Prostate gland (tissue), 2 donors: ENCODE data around the gene TP53BP2. TPM values are rescaled to one million over a fixed set of nuclear protein-coding genes. Genes with fewer than 3 reads are reported as not detected.

Experiments used
- DNase-seq: peaks from one replicate; pipeline ENCODE4 v3.0.0-alpha.2; 2019; ENCODE audit warnings: low spot score
- H3K27ac ChIP-seq, 2 donors: fragments of 200-600 bp; sonication (generic); 2 replicates each; pipeline ENCODE4 v1.5.1; 2017 to 2019
- H3K27me3 ChIP-seq: fragments of 200-600 bp; sonication (generic); replicated peaks from 2 replicates; pipeline ENCODE4 v1.5.1; 2019; ENCODE audit not compliant: insufficient read depth
- H3K36me3 ChIP-seq, 2 donors: fragments of 200-600 bp; sonication (generic); 1 replicate in 1 of 2; 2 replicates in 1 of 2; pipeline versions ENCODE4 v1.5.1 to v1.8.1; 2017 to 2019
- H3K4me1 ChIP-seq: fragments of 200-600 bp; sonication (generic); replicated peaks from 2 replicates; pipeline ENCODE4 v1.5.1; 2019
- H3K4me3 ChIP-seq, 2 donors: fragments of 200-600 bp; sonication (generic); 2 replicates each; pipeline ENCODE4 v1.5.1; 2017 to 2019
- H3K9me3 ChIP-seq: fragments of 200-600 bp; sonication (generic); 2 replicates; pipeline ENCODE4 v1.5.1; 2017
- POLR2A ChIP-seq: fragments of 450-650 bp; IDR thresholded peaks from one replicate; pipeline ENCODE4 v1.6.1; 2016; ENCODE audit warnings: antibody characterized with exemption, mild to moderate bottlenecking
- POLR2AphosphoS5 ChIP-seq: sonication (generic); formaldehyde crosslinking; IDR thresholded peaks from one replicate; pipeline ENCODE4 v1.6.1; 2017; ENCODE audit warnings: antibody characterized with exemption
- WGBS: methylation state at CpG from one replicate; pipeline ENCODE4 v1.1.5; 2018; 5-methylcytosine and 5-hydroxymethylcytosine counted together
- intact Hi-C: fragments of 100-400 bp; cut with DNase I; formaldehyde crosslinking; loops from one replicate; pipeline ENCODE4 v1.14.2; 2022
- total RNA-seq, 2 donors: library from RNA; depleted of rRNA; stranded (reverse); fragments of >200 nt; gene quantifications; one replicate each; pipeline ENCODE4 v1.1.0, GENCODE V29; 2016
- TF ChIP-seq, protein P1 (sequence below), 4 experiments: fragments of 200-600 bp in 2 of 4; fragments of 450-650 bp in 2 of 4; sonication (generic) in 2 of 4; IDR thresholded peaks; 1 replicate in 3 of 4; 2 replicates in 1 of 4; pipeline ENCODE4 v1.5.1; 2016 to 2019; ENCODE audit warnings: antibody characterized with exemption in 4 of 4, mild to moderate bottlenecking in 2 of 4, moderate library complexity in 2 of 4

The TP53BP2 gene
- total RNA-seq, 2 donors from 2014 or later = 28.0 to 103 TPM

DNA sequence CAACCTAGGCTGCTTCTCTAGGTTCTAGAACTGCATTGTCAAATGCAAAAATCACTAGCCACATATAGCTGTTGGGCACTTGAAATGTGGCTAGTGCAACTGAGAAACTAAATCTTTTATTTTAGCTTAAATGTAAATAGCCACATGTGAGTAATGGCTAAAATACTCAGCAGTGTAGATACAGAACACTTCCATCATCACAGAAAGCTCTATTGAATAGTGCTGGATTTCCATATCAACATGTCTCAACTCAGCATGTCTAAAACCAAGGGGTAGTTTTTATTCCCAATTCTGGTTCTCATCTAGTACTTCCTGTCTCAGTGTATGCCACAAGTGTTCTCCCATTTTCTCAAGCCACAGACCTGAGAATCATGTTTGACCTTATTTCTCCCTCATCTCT, 7.5 kb upstream of the TP53BP2 start:
- Histone ChIP-seq H3K36me3 (no peaks in the 10 kb centered on the region), H3K4me1 (no peaks in the 10 kb centered on the region), H3K27ac (no peak overlapping the region), H3K9me3 (no peaks in the 10 kb centered on the region), H3K27me3 (no peaks in the 10 kb centered on the region), H3K4me3 (no peak overlapping the region)
- intact Hi-C loops = no loop called here
- no peak for DNase-seq
- no peak for TF ChIP-seq POLR2A
- no peak for TF ChIP-seq POLR2AphosphoS5
- TF ChIP-seq, protein P1, sequence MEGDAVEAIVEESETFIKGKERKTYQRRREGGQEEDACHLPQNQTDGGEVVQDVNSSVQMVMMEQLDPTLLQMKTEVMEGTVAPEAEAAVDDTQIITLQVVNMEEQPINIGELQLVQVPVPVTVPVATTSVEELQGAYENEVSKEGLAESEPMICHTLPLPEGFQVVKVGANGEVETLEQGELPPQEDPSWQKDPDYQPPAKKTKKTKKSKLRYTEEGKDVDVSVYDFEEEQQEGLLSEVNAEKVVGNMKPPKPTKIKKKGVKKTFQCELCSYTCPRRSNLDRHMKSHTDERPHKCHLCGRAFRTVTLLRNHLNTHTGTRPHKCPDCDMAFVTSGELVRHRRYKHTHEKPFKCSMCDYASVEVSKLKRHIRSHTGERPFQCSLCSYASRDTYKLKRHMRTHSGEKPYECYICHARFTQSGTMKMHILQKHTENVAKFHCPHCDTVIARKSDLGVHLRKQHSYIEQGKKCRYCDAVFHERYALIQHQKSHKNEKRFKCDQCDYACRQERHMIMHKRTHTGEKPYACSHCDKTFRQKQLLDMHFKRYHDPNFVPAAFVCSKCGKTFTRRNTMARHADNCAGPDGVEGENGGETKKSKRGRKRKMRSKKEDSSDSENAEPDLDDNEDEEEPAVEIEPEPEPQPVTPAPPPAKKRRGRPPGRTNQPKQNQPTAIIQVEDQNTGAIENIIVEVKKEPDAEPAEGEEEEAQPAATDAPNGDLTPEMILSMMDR (IDR thresholded peaks at IDR 0.05) = no peak

DNA sequence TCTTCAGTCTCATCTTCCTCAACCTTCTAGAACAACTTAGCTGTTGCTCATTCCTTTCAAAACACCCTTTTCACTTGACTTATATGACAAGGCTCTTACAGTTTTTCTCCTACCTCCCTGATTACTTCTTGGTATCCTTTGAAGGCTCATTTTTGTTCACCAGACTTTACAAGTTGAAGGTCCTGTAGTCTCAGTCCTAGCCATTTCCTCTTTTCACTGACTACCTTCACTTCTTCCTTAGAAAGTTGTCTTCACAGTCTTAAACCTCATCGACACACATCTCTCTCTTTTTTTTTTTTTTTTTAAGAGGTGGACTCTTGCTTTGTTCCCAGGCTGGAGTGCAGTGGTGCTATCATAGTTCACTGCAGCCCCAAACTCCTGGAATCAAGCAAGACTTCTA, 6.6 kb upstream of the TP53BP2 start:
- Histone ChIP-seq H3K4me1 (no peaks in the 10 kb centered on the region), H3K27ac (no peak overlapping the region), H3K27me3 (no peaks in the 10 kb centered on the region), H3K9me3 (no peaks in the 10 kb centered on the region), H3K36me3 (no peaks in the 10 kb centered on the region), H3K4me3 (no peak overlapping the region)
- DNase-seq = no peak
- WGBS = 74% methylated on average over 1 of the region's 1 CpG
- no peak for TF ChIP-seq POLR2A
- TF ChIP-seq POLR2AphosphoS5 = no peak
- TF ChIP-seq, protein P1 (IDR thresholded peaks at IDR 0.05) = no peak
- intact Hi-C loops = no loop called here

DNA sequence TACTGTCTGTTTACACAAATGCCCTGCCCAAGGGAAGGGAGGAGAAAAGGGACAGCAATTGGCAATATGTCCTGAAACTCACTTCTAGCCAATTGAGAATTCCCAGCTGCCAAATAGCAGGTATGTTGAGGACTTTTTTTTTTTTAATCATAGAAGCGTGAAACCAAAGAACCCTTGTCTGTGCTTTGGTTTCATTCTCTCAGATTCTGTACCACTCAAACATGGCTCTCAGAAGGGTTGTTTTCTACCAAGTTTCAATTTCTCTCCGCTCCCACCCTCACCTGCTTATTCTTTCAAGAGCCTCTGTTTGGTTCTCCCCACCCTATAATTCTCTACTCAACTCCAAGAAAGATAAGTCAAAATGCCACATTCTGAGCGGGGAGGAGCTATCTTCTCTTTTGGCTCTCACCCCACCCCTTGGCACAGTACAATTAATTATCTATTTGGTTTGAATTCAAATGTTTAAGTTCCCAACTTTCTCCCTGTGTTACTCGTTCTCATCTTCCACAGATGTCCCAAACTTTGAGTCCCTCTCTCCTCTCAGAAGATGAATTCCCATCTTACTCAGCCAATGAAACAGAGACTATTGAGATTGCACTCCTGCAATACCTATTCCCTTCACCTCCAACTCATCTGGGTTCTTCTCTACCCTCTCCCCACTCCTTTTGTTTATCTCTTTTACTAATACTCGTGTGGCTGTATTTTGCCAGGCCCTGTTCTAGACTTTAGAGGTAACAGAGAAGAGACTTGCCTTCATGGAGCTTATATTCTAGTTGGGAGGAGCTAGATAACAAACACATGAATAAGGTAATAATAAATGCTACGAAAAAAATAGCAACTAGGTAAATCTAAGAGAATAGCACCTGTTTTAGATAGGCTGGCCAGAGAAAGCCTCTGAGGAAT, 3.9 kb upstream of the TP53BP2 start:
- peak overlapping the region in 1 of 2 donors; percentile 34 for H3K27ac ChIP-seq
- TF ChIP-seq POLR2AphosphoS5 = peak; percentile 31
- no peak for TF ChIP-seq POLR2A
- no peaks in the 10 kb centered on the region for H3K36me3 ChIP-seq
- no peak overlapping the region for H3K4me3 ChIP-seq
- no peaks in the 10 kb centered on the region for H3K4me1 ChIP-seq
- intact Hi-C loops = loop anchor here (10.0 kb wide), 1 partner anchor 75 kb away; no protein-coding TSS in a partner anchor
- no peaks in the 10 kb centered on the region for H3K9me3 ChIP-seq
- WGBS = 78% methylated on average over 6 of the region's 6 CpGs
- DNase-seq = no peak
- no peaks in the 10 kb centered on the region for H3K27me3 ChIP-seq

DNA sequence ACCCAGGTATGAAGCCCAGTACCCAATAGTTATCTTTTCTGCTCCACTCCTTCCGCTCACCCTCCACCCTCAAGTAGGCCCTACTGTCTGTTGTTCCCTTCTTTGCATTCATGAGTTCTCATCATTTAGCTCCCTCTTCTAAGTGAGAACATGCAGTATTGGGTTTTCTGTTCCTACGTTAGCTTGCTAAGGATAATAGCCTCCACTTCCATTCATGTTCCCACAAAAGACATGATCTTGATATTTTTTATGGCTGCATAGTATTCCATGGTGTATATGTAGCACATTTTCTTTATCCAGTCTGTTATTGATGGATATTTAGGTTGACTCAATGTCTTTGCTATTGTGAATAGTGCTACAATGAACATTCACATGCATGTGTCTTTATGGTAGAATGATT, 2.8 kb upstream of the TP53BP2 start:
- intact Hi-C loops = loop anchor here (10.0 kb wide), 1 partner anchor 74 kb away; no protein-coding TSS in a partner anchor
- H3K27ac ChIP-seq = no peak overlapping the region

DNA sequence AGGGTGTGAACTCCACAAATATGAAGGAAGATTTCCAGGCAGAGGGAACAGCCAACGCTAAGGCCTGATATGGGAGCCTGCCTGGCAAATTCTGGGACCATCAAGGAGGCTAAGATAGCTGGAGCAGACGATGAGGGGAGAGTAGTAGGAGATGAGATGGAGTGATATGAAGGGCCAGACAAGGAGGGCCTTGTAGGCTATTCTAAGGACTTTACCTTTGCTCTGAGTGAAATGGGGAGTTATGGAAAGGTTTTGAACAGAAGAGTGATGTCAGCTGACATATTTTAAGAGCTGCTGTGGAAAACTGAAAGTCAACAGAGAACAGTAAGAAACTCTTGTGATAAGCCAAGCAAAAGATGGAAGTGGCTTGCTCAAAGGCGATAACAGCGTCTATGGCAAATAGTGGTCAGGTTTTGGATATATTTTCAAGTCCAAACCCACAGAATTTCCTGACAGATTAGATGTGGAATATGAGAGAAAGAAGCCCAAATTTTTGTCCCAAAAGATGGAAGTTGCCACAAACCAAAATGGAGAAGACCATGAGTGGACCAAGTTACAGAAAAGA, 2.1 kb upstream of the TP53BP2 start:
- no peaks in the 10 kb centered on the region for H3K4me1 ChIP-seq
- no peak overlapping the region for H3K4me3 ChIP-seq
- intact Hi-C loops = loop anchor here (10.0 kb wide), 1 partner anchor 73 kb away; no protein-coding TSS in a partner anchor
- no peak for TF ChIP-seq POLR2A
- no peak for TF ChIP-seq POLR2AphosphoS5
- TF ChIP-seq, protein P1 (IDR thresholded peaks at IDR 0.05) = no peak
- H3K9me3 ChIP-seq = no peaks in the 10 kb centered on the region
- H3K27ac ChIP-seq = no peak overlapping the region
- WGBS = 95% methylated on average over 4 of the region's 4 CpGs
- no peaks in the 10 kb centered on the region for H3K27me3 ChIP-seq
- no peak for DNase-seq
- no peaks in the 10 kb centered on the region for H3K36me3 ChIP-seq

More for the DNA sequence above, 2.8 kb upstream of the TP53BP2 start:
- Histone ChIP-seq H3K4me3 (no peak overlapping the region), H3K27me3 (no peaks in the 10 kb centered on the region), H3K4me1 (no peaks in the 10 kb centered on the region), H3K36me3 (no peaks in the 10 kb centered on the region), H3K9me3 (no peaks in the 10 kb centered on the region)
- TF ChIP-seq POLR2A (no peak), POLR2AphosphoS5 (no peak)
- TF ChIP-seq, protein P1 (IDR thresholded peaks at IDR 0.05) = no peak
- DNase-seq = no peak
- WGBS = 99% methylated on average over 2 of the region's 2 CpGs
